ENCODE measurements around the gene VSTM2L. TPM values are rescaled to one million over a fixed set of nuclear protein-coding genes. Genes with fewer than 3 reads are reported as not detected.

Gene VSTM2L
- total and polyA plus RNA-seq, 4 donors, result 8.0 to 71.6 (median 31.4) TPM

DNA sequence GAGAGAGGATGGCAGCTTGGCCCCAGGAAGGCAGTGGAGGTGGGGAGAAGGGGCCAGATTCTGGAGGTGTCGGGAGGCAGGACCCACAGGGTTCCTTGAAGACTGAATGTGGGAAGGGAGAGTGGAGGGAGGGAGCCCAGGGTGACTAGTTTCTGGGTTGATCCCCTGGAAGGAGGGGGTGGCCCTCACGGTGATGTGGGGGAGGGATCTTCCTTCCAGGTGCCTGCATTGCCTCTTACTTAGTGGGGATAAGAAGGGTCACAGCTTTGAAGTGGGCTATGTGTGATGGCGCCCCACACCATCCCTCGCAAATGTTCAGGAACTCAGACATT, 26.7 kb downstream of the VSTM2L start:
- no peak overlapping the region for H3K9ac ChIP-seq (ENCODE audit: insufficient read depth in 1 of 2, low read length in 2 of 2)
- WGBS, 2 donors, result 65% methylated on average over 4 of the region's 4 CpGs
- ATAC-seq (ENCODE audit: insufficient read depth, low FRiP score) (no peak), DNase-seq (no peak)
- no peak overlapping the region for H3K27ac ChIP-seq (ENCODE audit: low read depth in 1 of 2, low read length in 1 of 2)
- no peak overlapping the region for H3K4me3 ChIP-seq
- H3K9me3 ChIP-seq (ENCODE audit: control insufficient read depth in 4 of 4, insufficient read depth in 3 of 4, low read length in 3 of 4), result no peaks in the 10 kb centered on the region
- no peaks in the 10 kb centered on the region for H3K4me1 ChIP-seq (ENCODE audit: control insufficient read depth in 5 of 5, insufficient read depth in 5 of 5, low read length in 5 of 5)
- no peaks in the 10 kb centered on the region for H3K36me3 ChIP-seq (ENCODE audit: control insufficient read depth in 4 of 4, insufficient read depth in 4 of 4, low read length in 4 of 4)
- TF ChIP-seq, protein P1, sequence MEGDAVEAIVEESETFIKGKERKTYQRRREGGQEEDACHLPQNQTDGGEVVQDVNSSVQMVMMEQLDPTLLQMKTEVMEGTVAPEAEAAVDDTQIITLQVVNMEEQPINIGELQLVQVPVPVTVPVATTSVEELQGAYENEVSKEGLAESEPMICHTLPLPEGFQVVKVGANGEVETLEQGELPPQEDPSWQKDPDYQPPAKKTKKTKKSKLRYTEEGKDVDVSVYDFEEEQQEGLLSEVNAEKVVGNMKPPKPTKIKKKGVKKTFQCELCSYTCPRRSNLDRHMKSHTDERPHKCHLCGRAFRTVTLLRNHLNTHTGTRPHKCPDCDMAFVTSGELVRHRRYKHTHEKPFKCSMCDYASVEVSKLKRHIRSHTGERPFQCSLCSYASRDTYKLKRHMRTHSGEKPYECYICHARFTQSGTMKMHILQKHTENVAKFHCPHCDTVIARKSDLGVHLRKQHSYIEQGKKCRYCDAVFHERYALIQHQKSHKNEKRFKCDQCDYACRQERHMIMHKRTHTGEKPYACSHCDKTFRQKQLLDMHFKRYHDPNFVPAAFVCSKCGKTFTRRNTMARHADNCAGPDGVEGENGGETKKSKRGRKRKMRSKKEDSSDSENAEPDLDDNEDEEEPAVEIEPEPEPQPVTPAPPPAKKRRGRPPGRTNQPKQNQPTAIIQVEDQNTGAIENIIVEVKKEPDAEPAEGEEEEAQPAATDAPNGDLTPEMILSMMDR (IDR thresholded peaks at IDR 0.05; ENCODE audit: control extremely low read depth, extremely low read depth), result no peak
- H3K27me3 ChIP-seq (ENCODE audit: control insufficient read depth in 3 of 3, insufficient read depth in 3 of 3, low read length in 2 of 3), result peaks cover 0 to 2% (median 0%) of the 10 kb centered on the region in 3 donors

- WGBS, 2 donors, result 79 to 80% methylated on average over 26 to 27 of the region's 27 CpGs
- Histone ChIP-seq H3K9me3 (ENCODE audit: control insufficient read depth in 4 of 4, insufficient read depth in 3 of 4, low read length in 3 of 4) (no peaks in the 10 kb centered on the region), H3K4me3 (no peak overlapping the region), H3K9ac (ENCODE audit: insufficient read depth in 1 of 2, low read length in 2 of 2) (no peak overlapping the region), H3K36me3 (ENCODE audit: control insufficient read depth in 4 of 4, insufficient read depth in 4 of 4, low read length in 4 of 4) (no peaks in the 10 kb centered on the region), H3K27me3 (ENCODE audit: control insufficient read depth in 3 of 3, insufficient read depth in 3 of 3, low read length in 2 of 3) (peaks cover 0 to 2% (median 0%) of the 10 kb centered on the region in 3 donors), H3K27ac (ENCODE audit: low read depth in 1 of 2, low read length in 1 of 2) (no peak overlapping the region), H3K4me1 (ENCODE audit: control insufficient read depth in 5 of 5, insufficient read depth in 5 of 5, low read length in 5 of 5) (no peaks in the 10 kb centered on the region)
- no peak for DNase-seq
- ATAC-seq (ENCODE audit: insufficient read depth, low FRiP score), result no peak
- TF ChIP-seq, protein P1 (IDR thresholded peaks at IDR 0.05; ENCODE audit: control extremely low read depth, extremely low read depth), result no peak
Observed at GRCh38 chr20:37931153-37931922, 28.4 kb downstream of the VSTM2L start.

DNA sequence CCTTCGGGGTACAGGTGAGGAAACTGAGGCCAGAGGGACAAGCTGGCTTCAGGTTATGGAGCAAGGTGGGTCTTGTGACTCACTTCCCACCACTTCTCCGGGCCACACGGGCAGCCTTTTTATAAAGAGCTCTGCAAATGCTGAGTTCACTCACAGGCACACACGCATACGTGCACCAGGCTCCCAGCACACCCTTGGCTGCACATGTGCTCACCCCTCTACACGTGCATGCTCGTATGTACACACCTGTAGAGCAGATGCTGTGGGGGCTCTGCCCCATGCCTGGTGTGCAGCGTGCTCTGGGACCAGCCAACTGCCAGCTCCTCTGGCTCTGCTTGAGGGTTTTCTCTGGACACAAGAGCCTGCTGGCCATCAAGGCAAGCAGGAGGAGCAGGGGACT, 29.1 kb downstream of the VSTM2L start:
- 88 to 89% methylated on average over 8 of the region's 8 CpGs for WGBS, 2 donors
- ATAC-seq (ENCODE audit: insufficient read depth, low FRiP score) (no peak), DNase-seq (no peak)
- no peaks in the 10 kb centered on the region for H3K36me3 ChIP-seq (ENCODE audit: control insufficient read depth in 4 of 4, insufficient read depth in 4 of 4, low read length in 4 of 4)
- TF ChIP-seq, protein P1 (IDR thresholded peaks at IDR 0.05; ENCODE audit: control extremely low read depth, extremely low read depth), result no peak
- no peaks in the 10 kb centered on the region for H3K9me3 ChIP-seq (ENCODE audit: control insufficient read depth in 4 of 4, insufficient read depth in 3 of 4, low read length in 3 of 4)
- no peak overlapping the region for H3K4me3 ChIP-seq
- H3K9ac ChIP-seq (ENCODE audit: insufficient read depth in 1 of 2, low read length in 2 of 2), result no peak overlapping the region
- H3K27me3 ChIP-seq (ENCODE audit: control insufficient read depth in 3 of 3, insufficient read depth in 3 of 3, low read length in 2 of 3), result peaks cover 0 to 2% (median 0%) of the 10 kb centered on the region in 3 donors
- no peak overlapping the region for H3K27ac ChIP-seq (ENCODE audit: low read depth in 1 of 2, low read length in 1 of 2)
- no peaks in the 10 kb centered on the region for H3K4me1 ChIP-seq (ENCODE audit: control insufficient read depth in 5 of 5, insufficient read depth in 5 of 5, low read length in 5 of 5)

- Histone ChIP-seq H3K27ac (ENCODE audit: low read depth in 1 of 2, low read length in 1 of 2) (no peak overlapping the region), H3K9me3 (ENCODE audit: control insufficient read depth in 4 of 4, insufficient read depth in 3 of 4, low read length in 3 of 4) (no peaks in the 10 kb centered on the region), H3K4me3 (no peak overlapping the region), H3K9ac (ENCODE audit: insufficient read depth in 1 of 2, low read length in 2 of 2) (no peak overlapping the region), H3K27me3 (ENCODE audit: control insufficient read depth in 3 of 3, insufficient read depth in 3 of 3, low read length in 2 of 3) (peaks cover 0 to 2% (median 0%) of the 10 kb centered on the region in 3 donors), H3K36me3 (ENCODE audit: control insufficient read depth in 4 of 4, insufficient read depth in 4 of 4, low read length in 4 of 4) (no peaks in the 10 kb centered on the region), H3K4me1 (ENCODE audit: control insufficient read depth in 5 of 5, insufficient read depth in 5 of 5, low read length in 5 of 5) (no peaks in the 10 kb centered on the region)
- ATAC-seq (ENCODE audit: insufficient read depth, low FRiP score) (no peak), DNase-seq (no peak)
- 47 to 57% methylated on average over 4 of the region's 4 CpGs for WGBS, 2 donors
- TF ChIP-seq, protein P1 (IDR thresholded peaks at IDR 0.05; ENCODE audit: control extremely low read depth, extremely low read depth), result no peak
Observed at GRCh38 chr20:37932919-37933318, 30.0 kb downstream of the VSTM2L start.
